SJCRH30 (cell line): ENCODE results near the gene MDN1. TPM values are rescaled to one million over a fixed set of nuclear protein-coding genes. Genes with fewer than 3 reads are reported as not detected.

Experiments
- DNase-seq, 2 experiments: peaks; one replicate each; pipeline ENCODE4 v3.0.0-alpha.2; 2015 to 2020
- H3K27ac ChIP-seq: fragments of 250-450 bp; sonication (Bioruptor Pico); 2 replicates; pipeline ENCODE4 v1.5.1; 2020; ENCODE audit warnings: mild to moderate bottlenecking, moderate library complexity
- H3K27me3 ChIP-seq: fragments of 250-450 bp; sonication (Bioruptor Pico); 2 replicates; pipeline ENCODE4 v1.5.1; 2020; ENCODE audit warnings: mild to moderate bottlenecking, moderate library complexity
- H3K36me3 ChIP-seq: fragments of 250-450 bp; sonication (Bioruptor Pico); 2 replicates; pipeline ENCODE4 v1.5.1; 2020; ENCODE audit warnings: mild to moderate bottlenecking, moderate library complexity
- H3K4me1 ChIP-seq: fragments of 250-450 bp; sonication (Bioruptor Pico); 2 replicates; pipeline ENCODE4 v1.5.1; 2020; ENCODE audit warnings: mild to moderate bottlenecking, moderate library complexity
- H3K4me3 ChIP-seq: fragments of 250-450 bp; sonication (Bioruptor Pico); 2 replicates; pipeline ENCODE4 v1.5.1; 2020; ENCODE audit warnings: mild to moderate bottlenecking, moderate library complexity
- H3K9me3 ChIP-seq: fragments of 250-450 bp; sonication (Bioruptor Pico); replicated peaks from 2 replicates; pipeline ENCODE4 v1.5.1; 2020; ENCODE audit warnings: mild to moderate bottlenecking, moderate library complexity
- total RNA-seq: library from RNA; depleted of rRNA; stranded (reverse); fragments of >200 nt; shearing (Covaris generic); gene quantifications from 2 replicates; pipeline ENCODE4 v1.2.3, GENCODE V29; 2014; rRNA removed

Gene MDN1
- total RNA-seq, 1 experiment from 2014 or later = 48.6 TPM

- peak; percentile 56 to 69 for DNase-seq
- no peak overlapping the region for H3K27ac ChIP-seq
- no peaks in the 10 kb centered on the region for H3K4me1 ChIP-seq
- no peaks in the 10 kb centered on the region for H3K27me3 ChIP-seq
- H3K9me3 ChIP-seq = no peaks in the 10 kb centered on the region
- H3K36me3 ChIP-seq = no peaks in the 10 kb centered on the region
- H3K4me3 ChIP-seq = no peak overlapping the region
These were observed 209.4 kb downstream of the MDN1 start for GRCh38 chr6:89610149-89610642.

GRCh38 chr6:89605861-89606260 lies 213.7 kb downstream of the MDN1 start:
- H3K36me3 ChIP-seq = no peaks in the 10 kb centered on the region
- no peaks in the 10 kb centered on the region for H3K4me1 ChIP-seq
- no peak overlapping the region for H3K27ac ChIP-seq
- H3K4me3 ChIP-seq = no peak overlapping the region
- H3K27me3 ChIP-seq = no peaks in the 10 kb centered on the region
- DNase-seq = no peak
- no peaks in the 10 kb centered on the region for H3K9me3 ChIP-seq

GRCh38 chr6:89604653-89605052 lies 214.9 kb downstream of the MDN1 start:
- H3K27me3 ChIP-seq = no peaks in the 10 kb centered on the region
- H3K4me3 ChIP-seq = no peak overlapping the region
- no peak overlapping the region for H3K27ac ChIP-seq
- DNase-seq = no peak
- H3K4me1 ChIP-seq = no peaks in the 10 kb centered on the region
- H3K9me3 ChIP-seq = no peaks in the 10 kb centered on the region
- no peaks in the 10 kb centered on the region for H3K36me3 ChIP-seq

- H3K9me3 ChIP-seq = no peaks in the 10 kb centered on the region
- no peak overlapping the region for H3K4me3 ChIP-seq
- no peaks in the 10 kb centered on the region for H3K4me1 ChIP-seq
- no peak overlapping the region for H3K27ac ChIP-seq
- no peaks in the 10 kb centered on the region for H3K36me3 ChIP-seq
- no peak for DNase-seq
- H3K27me3 ChIP-seq = no peaks in the 10 kb centered on the region
These were observed 217.4 kb downstream of the MDN1 start for GRCh38 chr6:89602166-89602565.

GRCh38 chr6:89599727-89600126 lies 219.9 kb downstream of the MDN1 start:
- no peak for DNase-seq
- H3K9me3 ChIP-seq = no peaks in the 10 kb centered on the region
- no peak overlapping the region for H3K4me3 ChIP-seq
- H3K27me3 ChIP-seq = no peaks in the 10 kb centered on the region
- no peaks in the 10 kb centered on the region for H3K4me1 ChIP-seq
- no peak overlapping the region for H3K27ac ChIP-seq
- H3K36me3 ChIP-seq = no peaks in the 10 kb centered on the region

GRCh38 chr6:89597988-89598387 lies 221.6 kb downstream of the MDN1 start:
- Histone ChIP-seq H3K4me1 (no peaks in the 10 kb centered on the region), H3K36me3 (no peaks in the 10 kb centered on the region), H3K27me3 (no peaks in the 10 kb centered on the region), H3K27ac (no peak overlapping the region), H3K4me3 (no peak overlapping the region), H3K9me3 (no peaks in the 10 kb centered on the region)
- DNase-seq = peak in 1 of 2 experiments; percentile 42

GRCh38 chr6:89597372-89597771 lies 222.2 kb downstream of the MDN1 start:
- Histone ChIP-seq H3K36me3 (no peaks in the 10 kb centered on the region), H3K27me3 (no peaks in the 10 kb centered on the region), H3K4me3 (no peak overlapping the region), H3K27ac (no peak overlapping the region), H3K9me3 (no peaks in the 10 kb centered on the region), H3K4me1 (no peaks in the 10 kb centered on the region)
- no peak for DNase-seq

- Histone ChIP-seq H3K9me3 (no peaks in the 10 kb centered on the region), H3K4me3 (no peak overlapping the region), H3K36me3 (no peaks in the 10 kb centered on the region), H3K4me1 (no peaks in the 10 kb centered on the region), H3K27ac (no peak overlapping the region), H3K27me3 (no peaks in the 10 kb centered on the region)
- peak in 1 of 2 experiments; percentile 26 for DNase-seq
These were observed 223.1 kb downstream of the MDN1 start for GRCh38 chr6:89596484-89596883.

- no peaks in the 10 kb centered on the region for H3K36me3 ChIP-seq
- H3K4me1 ChIP-seq = no peaks in the 10 kb centered on the region
- DNase-seq = no peak
- H3K27me3 ChIP-seq = no peaks in the 10 kb centered on the region
- no peak overlapping the region for H3K4me3 ChIP-seq
- H3K27ac ChIP-seq = no peak overlapping the region
- no peaks in the 10 kb centered on the region for H3K9me3 ChIP-seq
These were observed 223.5 kb downstream of the MDN1 start for GRCh38 chr6:89596056-89596455.

Other genes starting within 250 kb of the MDN1 start
- 32.1 and 33.3 TPM in 2 replicates for gene LYRM2, start 181.0 kb downstream of the MDN1 start, total RNA-seq
- gene CASP8AP2, start 10.1 kb upstream of the MDN1 start, total RNA-seq = 27.6 and 34.0 TPM in 2 replicates
- gene GJA10, start 74.7 kb upstream of the MDN1 start, total RNA-seq = not detected in 2 replicates